Right lobe of liver (tissue), 4 donors: ENCODE results near the gene CHPF.

Source experiments
- CTCF ChIP-seq, 4 donors: fragments of 200-600 bp in 3 of 4; fragments of 450-650 bp in 1 of 4; IDR thresholded peaks; one replicate each; pipeline versions ENCODE4 v1.5.1 to v1.8.0; 2016 to 2022; ENCODE audit warnings: antibody characterized with exemption in 4 of 4, mild to moderate bottlenecking in 2 of 4
- POLR2A ChIP-seq: fragments of 450-650 bp; IDR thresholded peaks from one replicate; pipeline ENCODE4 v1.6.1; 2017; ENCODE audit warnings: antibody characterized with exemption, mild to moderate bottlenecking
- donor health status: DM: no; HTN: no; CAD: no.
- donor health status: DM: no; HTN: no; CAD: no.
- donor health status: DM: no; HTN: yes; CAD: no.

GRCh38 chr2:219572237-219573001 is 28.8 kb upstream of the CHPF start, which contains the start of gene INHA:
- TF ChIP-seq CTCF (IDR thresholded peaks at IDR 0.05) (no peak), POLR2A (no peak)
